ENCODE results near the gene PGA3.
A peak's percentile ranks its signal among the peaks of the same experiment; 100 is the strongest.
"Not testable (repeated sequence)": the region's sequence is repeated elsewhere in the genome, so short reads cannot be mapped to it uniquely, and the experiment has no call there.

The PGA3 gene

GRCh38 chr11:61202950-61203746 lies at the start of gene PGA3:
TSS of gene PGA3 (plus strand) at chr11:61203515. CDS start at chr11:61203565, 50 bp downstream.
- DNase-seq: peak in 1 of 42 donors; percentile 6
- intact Hi-C loops (cut with DNase I): not testable (repeated sequence)

- intact Hi-C loops (cut with DNase I): loop anchor here (10.0 kb wide), 1 partner anchor 309 kb away; the partner anchor contains the start of gene CCDC86
- peak in 1 of 42 donors; percentile 6 for DNase-seq
Measured at GRCh38 chr11:61153593-61154095, 49.7 kb upstream of the PGA3 start.

GRCh38 chr11:61154528-61154927 lies 48.8 kb upstream of the PGA3 start:
- intact Hi-C loops (cut with DNase I): loop anchor here (10.0 kb wide), 1 partner anchor 310 kb away; the partner anchor contains the start of gene CCDC86
- no peak for DNase-seq

GRCh38 chr11:61155312-61155711 lies 48.0 kb upstream of the PGA3 start:
- no peak for DNase-seq
- intact Hi-C loops (cut with DNase I): loop anchor here (10.0 kb wide), 1 partner anchor 311 kb away; the partner anchor contains the start of gene CCDC86

GRCh38 chr11:61155741-61156140 lies 47.6 kb upstream of the PGA3 start:
- intact Hi-C loops (cut with DNase I): loop anchor here (10.0 kb wide), 1 partner anchor 311 kb away; the partner anchor contains the start of gene CCDC86
- no peak for DNase-seq

- intact Hi-C loops (cut with DNase I): loop anchor here (10.0 kb wide), 1 partner anchor 313 kb away; the partner anchor contains the start of gene CCDC86
- DNase-seq: peak in 1 of 42 donors; percentile 24
Measured at GRCh38 chr11:61157743-61158142, 45.6 kb upstream of the PGA3 start.

GRCh38 chr11:61158691-61159381 lies 44.5 kb upstream of the PGA3 start:
- no peak for DNase-seq
- intact Hi-C loops (cut with DNase I): loop anchor here (10.0 kb wide), 1 partner anchor 314 kb away; the partner anchor contains the start of gene CCDC86

GRCh38 chr11:61160487-61161189 lies 42.7 kb upstream of the PGA3 start:
- intact Hi-C loops (cut with DNase I): loop anchor here (5.0 kb wide), 1 partner anchor 253 kb away; the partner anchor contains the start of gene PRPF19
- peak in 16 of 42 donors; percentile 12 to 59 (median 36) for DNase-seq

GRCh38 chr11:61161190-61162091 lies 41.9 kb upstream of the PGA3 start, which contains the start of gene VPS37C:
TSS of gene VPS37C (minus strand) at chr11:61161426. CDS start at chr11:61138829, 22,597 bp downstream.
- intact Hi-C loops (cut with DNase I): loop anchor here (5.0 kb wide), 1 partner anchor 254 kb away; the partner anchor contains the start of gene PRPF19
- peak; percentile 71 to 96 (median 91) for DNase-seq

- intact Hi-C loops (cut with DNase I): loop anchor here (5.0 kb wide), 1 partner anchor 255 kb away; the partner anchor contains the start of gene PRPF19
- DNase-seq: peak; percentile 22 to 89 (median 66)
Measured at GRCh38 chr11:61162092-61162941, 41.0 kb upstream of the PGA3 start.

GRCh38 chr11:61163021-61163420 lies 40.3 kb upstream of the PGA3 start:
- DNase-seq: peak in 1 of 42 donors; percentile 18
- intact Hi-C loops (cut with DNase I): loop anchor here (5.0 kb wide), 1 partner anchor 256 kb away; the partner anchor contains the start of gene PRPF19

GRCh38 chr11:61163714-61164605 lies 39.4 kb upstream of the PGA3 start:
- peak in 2 of 42 donors; percentile 11 to 25 for DNase-seq
- intact Hi-C loops (cut with DNase I): loop anchor here (5.0 kb wide), 1 partner anchor 257 kb away; the partner anchor contains the start of gene PRPF19

GRCh38 chr11:61164606-61165424 lies 38.5 kb upstream of the PGA3 start:
- intact Hi-C loops (cut with DNase I): loop anchor here (5.0 kb wide), 1 partner anchor 258 kb away; the partner anchor contains the start of gene PRPF19
- DNase-seq: no peak

- DNase-seq; intact Hi-C loops (cut with DNase I): not testable (repeated sequence)
Measured at GRCh38 chr11:61165785-61166184, 37.5 kb upstream of the PGA3 start.

Data from head of caudate nucleus (tissue), 42 donors.